ENCODE measurements around the gene OTOS.

OTOS gene

DNA sequence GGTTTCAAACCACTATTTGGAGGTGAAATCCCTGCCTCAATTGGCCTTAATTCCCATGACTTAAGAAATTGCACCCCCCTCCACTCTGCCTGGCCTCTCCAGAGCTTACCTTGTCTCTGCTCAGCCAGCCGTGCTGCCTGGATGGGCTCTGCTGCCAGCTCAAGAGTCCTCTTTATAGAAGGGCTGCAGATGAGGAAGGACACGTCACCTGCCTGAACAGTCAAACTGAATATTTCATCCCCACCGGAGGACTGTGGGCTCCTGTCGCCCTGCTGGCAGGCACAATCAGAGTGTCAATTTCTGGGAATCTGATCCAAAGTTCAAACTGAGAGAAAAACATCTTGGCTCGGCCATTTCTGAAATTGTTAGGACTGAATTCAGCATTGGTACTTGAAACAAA lies at the start of gene OTOS:
Gene OTOS, minus strand, starts transcription at position 148 of the 400 bp plus-strand sequence. CDS start 332 bp downstream, outside the sequence.
- DNase-seq = no peak

DNA sequence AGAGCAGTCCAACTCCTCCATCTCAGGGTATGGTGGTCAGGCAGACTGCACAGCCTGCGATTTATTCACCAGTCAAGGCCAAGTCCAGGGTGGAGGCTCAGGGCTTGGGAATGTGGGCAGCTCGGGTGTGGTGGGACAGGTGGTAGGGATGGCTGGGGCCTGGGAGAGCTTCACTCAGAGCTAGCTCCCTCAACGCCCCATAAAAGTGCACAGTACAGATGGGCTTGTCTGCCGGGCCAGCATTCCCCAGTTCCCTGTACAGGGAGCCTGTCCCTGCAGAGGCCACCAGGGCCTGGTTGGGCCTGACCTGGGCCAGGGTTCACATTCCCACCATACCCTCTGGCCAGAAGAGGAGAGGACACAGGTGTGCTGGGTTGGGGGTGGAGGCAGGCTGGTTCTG lies 49.2 kb upstream of the OTOS start:
- DNase-seq = no peak

DNA sequence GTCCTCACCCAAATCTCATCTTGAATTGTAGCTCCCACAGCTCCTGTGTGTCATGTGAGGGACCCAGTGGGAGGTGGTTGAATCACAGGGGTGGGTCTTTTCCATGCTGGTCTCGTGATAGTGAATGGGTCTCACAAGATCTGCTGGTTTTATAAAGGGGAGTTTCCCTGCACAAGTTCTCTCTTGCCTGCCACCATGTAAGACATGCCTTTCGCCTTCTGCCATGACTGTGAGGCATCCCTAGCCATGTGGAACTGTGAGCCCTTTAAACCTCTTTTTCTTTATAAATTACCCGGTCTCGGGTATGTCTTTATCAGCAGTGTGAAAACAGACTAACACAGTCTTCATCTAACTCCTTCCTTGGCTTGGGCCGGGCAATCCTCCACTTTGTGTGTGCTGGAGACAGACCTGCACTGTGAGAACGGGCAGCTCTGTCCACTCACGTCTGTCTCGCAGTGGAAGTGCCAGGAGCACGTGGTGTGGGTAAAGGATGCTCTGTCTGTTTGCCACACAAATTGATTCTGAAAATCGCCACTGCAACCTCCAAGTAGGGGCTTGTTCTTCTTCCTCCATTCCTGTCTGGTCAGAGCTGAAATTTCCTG lies 47.6 kb upstream of the OTOS start:
- DNase-seq = no peak

DNA sequence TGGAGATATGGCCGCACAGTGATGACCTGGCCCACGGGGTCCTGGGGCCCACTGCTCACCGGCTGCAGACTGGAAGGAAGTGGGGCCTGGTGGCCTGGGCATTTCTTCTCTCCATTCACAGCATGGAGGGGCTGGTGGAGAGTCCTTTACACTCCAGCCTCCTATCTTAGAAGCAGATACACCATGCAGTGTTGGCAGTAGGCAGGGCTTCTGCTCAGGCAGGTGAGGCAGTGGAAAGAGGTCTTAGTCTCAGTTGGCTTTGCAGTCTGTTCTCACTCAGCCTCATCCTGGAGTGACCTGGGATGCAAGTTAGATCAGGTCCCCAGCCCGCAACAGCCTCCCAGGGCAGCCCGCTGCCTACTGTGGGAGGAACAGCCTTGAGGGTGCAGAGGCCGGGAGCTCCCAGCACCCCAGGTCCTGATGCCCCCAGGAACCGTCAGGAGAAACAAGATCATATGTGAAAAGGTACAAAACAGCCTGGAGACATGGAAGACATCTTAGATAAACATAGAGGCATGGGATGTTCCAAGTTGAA lies 45.8 kb upstream of the OTOS start:
- DNase-seq = no peak

DNA sequence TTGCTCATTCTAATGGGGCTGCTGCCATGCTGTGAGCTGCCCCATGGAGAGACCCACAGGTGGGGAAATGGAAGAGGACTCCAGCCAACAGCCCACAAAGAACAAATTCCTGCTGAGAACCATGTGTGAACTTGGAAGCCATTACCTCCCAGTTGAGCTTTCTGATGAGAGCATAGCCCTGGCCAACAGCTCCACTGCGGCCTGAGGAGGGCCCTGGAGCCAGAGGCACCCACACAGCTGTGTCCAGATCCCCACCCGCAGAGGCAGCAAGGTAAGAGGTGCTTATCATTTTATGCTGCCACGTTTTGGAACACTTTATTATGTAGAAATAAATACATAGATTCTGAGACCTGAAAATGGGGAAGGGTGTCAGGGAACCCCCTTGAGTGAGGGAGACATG lies 44.2 kb upstream of the OTOS start:
- no peak for DNase-seq

DNA sequence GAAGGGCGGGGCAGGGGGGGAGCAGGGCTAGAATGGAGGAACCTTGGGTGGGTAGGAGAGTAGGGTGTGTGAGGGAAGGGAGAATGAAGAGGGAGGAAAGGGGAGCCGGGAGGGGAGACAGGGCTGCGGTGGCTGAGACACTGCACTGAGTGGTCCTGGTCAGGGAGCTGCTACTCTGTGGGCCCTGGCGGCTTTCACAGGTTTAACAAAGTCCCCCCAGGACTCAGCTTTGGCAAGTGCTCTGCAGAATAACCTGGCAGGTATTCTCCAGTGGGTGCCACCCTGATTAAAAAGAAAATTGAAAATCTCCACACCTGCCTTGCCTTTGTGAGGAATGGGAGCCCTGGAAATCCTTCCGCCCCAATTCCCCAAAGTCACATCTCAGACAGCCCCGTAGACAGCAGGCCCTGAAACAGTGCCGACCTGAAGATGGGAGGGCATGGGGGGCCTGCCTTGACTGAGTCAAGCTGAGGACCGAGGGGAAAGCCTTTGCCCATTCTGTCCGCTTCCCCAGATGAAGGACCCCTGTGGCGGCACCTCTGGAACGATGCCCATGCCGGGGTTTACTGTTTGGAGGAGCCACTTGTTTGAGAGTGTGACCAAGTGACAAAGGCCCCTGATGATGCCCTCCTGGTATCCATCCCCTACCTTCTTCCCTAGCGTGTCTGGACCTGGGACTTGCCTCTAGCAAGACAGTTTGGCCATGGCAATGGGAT lies 43.6 kb upstream of the OTOS start:
- DNase-seq = no peak

DNA sequence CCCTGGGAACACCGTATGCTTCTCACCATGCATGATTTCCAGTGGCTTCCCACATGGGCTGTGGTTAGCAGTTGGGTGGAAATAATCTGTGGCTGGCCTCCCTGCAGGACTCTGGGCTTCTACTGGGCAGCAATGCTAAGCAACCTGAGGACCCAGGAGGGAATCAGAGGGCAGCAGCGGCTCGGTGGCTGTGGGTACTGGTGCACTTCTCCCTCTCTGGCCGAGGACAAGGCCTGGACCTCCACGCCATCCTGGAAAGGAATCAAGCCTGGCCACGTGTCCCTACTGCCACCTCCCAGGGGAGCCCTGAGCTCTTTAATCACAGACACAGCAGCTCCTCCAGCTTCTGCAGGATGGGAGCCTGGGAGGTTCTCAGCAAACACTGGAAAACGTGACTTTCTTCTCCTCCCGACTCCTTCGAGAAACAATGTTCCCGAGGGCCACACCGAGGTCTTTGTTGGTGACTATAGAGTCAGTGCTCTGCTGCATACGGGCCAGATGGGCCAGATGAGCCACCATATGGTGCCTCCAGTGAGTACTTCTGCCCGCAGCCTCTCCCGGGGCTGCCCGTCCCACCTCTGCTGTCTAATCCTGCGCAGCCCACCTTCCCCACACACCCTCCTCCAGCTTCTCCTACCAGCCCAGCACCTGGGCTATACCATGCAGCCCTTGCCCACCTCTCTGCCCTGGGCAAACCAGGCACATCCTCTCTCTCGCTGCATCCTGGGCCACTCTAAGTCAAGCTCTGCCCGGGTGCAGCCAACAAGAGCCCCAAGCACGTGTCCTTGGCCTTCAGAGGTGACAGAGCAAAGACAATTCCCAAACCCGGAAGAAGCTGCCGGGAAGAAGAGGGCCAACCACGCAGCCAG lies 42.8 kb upstream of the OTOS start:
- no peak for DNase-seq

DNA sequence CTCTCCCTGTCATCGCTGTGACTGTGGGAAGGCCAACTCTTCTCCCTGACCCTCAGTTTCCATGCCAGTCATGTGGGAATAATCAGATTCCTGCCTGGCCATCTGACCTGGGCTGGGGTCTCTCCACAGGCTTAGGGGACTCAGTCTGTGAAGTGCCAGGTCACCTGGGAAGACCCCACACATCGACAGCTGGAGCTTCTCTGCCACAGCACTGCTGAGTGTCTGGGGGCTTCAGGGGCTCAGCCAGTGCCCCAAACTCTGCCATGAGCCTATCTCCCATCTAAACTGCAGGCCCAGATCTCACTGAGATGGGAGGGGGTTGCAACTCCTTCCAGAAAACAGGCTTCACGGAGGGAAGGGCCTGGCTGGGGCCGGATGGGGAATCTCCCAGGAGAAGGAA lies 42.0 kb upstream of the OTOS start:
- no peak for DNase-seq

DNA sequence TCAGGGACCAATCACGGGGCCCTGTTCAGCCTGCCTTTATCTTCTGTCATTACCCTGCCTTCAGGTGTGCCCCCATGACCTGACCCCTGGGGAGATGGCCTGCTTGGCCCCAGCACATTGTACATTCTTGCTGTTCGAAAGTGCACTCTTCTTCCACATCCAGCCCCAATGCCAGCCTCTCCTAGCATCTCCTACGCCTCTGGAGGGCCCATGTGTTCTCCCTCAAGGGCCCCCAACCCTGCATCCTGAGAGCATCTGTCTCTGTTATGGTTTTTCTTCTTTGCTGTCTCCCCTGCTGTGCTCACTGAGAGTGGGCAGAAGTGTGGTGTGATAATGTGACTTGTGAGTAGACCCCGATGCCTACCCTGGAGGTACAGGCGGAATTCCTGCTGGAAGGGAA lies 41.5 kb upstream of the OTOS start:
- DNase-seq = no peak

DNA sequence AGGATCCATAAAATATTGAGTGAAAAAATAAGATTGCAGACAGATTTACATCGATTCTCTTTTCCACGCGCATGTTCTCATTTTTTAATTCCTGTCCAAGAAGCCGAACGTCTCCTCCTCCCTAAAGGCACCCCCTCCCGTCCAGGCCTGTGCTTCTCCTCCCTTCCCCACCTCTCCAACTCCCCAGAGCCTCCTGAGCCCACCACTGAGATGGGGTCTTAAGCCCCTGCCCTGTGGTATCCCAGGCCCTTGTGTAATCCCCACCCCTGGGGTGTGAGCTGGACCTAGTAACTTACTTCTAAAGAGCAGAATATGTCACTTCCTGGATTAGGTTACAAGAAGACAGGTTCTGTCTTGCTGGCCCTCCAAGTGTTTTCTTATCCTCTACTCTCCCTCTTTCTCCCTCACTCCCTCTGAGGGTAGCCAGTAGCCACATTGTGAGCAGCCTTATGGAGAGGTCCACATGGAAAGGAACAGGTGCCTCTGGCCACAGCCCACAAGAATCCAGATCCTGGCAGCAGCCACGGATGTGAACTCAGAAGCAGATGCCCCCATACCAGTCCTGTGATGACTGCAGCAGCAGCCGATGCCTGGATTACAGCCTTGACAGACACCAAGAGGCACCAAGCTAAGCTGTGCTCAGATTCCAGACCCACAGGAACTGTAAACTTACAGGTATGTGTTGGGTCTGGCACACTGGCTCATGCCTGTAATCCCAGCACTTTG lies 39.6 kb upstream of the OTOS start:
- DNase-seq = no peak

DNA sequence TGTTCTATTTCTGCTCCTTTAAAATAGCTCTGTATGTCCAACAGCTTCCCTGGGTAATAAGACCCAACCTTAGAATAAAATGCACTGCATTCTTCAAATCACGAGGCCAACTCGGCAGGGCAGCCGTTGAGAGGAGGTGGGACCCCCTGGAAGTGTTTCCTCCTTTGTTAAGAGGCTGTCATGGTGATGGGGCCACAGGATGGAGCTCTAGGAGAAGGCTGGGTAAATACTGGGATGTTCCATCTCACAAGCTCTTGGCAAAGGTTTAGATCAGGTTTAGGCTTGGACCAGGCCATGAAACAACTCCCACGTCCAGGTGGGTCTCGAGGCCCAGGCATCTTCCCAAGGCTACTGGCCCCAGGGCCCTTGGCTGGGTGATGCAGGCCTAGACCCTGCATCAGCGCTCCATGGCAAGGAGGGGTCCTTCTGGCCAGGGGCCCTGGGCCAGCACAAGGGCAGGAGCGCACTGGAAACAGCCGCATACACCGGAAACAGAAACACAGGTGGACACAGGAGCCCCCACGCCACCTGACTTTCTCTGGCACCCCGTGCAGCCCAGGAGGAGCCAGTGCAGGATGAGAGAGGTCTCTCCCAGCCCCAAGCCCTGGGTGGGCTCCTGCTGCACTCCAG lies 38.8 kb upstream of the OTOS start:
- no peak for DNase-seq

DNA sequence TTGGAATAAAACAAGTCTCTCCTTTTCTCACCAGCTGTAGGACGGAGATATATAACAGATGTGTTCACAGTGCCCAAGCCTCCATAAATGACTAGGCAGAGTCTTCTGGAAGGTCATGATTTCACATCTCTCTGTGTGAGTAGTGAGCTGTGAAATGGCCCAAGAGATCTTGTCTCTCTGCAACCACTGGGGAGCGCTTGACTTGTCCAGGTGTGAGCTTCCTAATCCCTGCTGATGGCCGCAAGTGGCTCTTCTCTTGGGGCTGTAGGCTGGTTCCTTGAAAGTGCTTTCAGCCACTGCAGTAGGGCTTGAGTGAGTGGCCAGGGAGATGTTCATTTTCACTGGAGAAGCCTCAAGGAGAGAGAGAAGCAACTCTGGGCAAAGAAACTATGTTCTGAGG lies 38.1 kb upstream of the OTOS start:
- no peak for DNase-seq

DNA sequence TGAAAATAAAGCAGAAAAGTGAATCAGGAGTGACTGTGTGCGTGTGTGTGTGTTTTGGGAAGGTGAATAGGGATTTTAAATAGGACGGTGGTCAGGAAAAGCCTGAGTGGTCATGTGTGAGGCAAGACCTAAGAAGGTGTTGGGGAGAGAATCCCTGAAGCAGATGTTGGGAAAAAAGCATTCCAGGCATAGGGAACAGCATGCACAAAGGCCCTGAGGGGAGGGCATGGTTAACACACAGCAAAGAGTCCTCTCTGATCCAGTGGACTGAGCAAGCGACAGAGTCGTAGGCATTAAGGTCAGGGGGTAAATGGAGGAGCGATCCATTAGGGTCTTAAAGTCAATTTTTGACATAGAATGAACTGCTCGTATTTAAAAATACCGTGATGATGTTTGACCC lies 34.0 kb upstream of the OTOS start:
- DNase-seq = no peak

DNA sequence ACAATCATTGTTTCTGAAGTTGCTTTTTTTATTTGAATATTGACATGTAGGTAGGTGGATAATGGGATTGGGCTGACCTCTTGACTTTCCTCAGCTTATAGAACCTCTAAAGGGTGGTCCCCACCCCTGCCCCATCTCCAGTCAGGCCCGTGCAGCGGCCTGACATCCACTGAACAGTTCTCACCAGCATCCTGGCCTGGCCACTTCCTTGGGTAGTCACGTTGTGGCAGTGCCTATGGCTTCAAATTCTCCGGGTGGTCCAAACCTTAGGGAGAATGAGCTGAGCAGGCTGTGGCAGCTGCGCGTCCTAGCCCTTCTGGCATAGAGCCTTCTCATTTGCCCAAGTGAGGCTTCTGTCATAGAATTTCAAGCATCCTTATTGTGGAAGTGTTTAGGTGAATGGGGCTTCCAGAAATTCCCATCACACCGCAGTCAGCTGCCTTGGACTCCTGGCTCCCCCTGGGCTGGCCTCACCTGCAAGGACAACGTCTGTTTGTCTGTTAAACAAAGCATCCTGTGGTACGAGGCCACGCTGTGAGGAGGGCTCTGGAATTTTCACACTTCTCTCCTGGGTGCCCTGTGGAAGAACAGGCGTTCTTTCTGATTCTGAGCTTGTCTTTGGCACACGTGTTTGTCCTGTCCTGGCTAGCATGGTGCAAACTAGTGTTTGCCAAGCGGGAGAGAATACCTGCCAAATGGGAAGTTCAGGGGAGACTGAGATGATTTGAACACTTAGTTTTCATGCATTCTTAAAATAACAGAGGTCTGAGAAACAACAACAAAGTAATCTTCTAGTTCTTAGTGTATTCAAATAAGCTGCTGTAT lies 31.8 kb upstream of the OTOS start:
- no peak for DNase-seq

DNA sequence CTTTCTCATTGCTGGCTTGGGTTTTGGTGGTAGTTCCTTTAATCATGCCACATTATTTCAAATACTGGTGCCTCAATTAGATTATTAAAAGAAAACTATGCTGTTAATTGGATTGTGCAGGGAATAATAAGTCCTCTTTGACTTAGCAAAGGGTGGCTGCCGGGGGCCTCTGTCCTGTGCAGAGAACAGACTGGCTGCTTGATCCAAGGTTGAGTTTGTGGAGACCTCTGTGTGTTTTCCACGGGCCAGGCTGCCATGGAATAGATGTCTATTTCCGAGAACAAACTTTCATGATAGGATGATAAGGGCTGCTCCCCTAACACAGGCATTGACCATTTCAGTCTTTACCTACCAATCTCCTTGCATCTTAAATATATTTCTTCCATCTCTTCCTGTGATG lies 30.4 kb upstream of the OTOS start:
- DNase-seq = no peak

DNA sequence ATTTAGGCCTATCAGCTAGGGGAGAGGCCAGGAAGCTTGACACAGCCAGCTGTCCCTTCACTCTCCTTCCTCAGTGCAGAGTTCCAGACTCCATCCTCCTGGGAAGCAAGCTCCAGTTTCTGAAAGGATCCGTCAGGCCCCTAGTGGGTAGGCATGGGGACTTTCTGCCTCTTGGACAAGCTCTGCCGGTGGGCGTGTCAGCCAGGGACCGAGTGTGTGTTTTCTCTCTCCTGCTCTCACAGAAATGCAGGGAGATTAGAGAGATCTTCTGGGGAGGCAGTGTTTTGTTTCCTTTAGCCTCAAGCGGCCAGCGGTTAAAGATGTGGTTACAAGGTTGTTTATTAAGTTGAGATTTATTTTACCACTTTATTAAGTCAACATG lies 29.9 kb upstream of the OTOS start:
- DNase-seq = no peak

DNA sequence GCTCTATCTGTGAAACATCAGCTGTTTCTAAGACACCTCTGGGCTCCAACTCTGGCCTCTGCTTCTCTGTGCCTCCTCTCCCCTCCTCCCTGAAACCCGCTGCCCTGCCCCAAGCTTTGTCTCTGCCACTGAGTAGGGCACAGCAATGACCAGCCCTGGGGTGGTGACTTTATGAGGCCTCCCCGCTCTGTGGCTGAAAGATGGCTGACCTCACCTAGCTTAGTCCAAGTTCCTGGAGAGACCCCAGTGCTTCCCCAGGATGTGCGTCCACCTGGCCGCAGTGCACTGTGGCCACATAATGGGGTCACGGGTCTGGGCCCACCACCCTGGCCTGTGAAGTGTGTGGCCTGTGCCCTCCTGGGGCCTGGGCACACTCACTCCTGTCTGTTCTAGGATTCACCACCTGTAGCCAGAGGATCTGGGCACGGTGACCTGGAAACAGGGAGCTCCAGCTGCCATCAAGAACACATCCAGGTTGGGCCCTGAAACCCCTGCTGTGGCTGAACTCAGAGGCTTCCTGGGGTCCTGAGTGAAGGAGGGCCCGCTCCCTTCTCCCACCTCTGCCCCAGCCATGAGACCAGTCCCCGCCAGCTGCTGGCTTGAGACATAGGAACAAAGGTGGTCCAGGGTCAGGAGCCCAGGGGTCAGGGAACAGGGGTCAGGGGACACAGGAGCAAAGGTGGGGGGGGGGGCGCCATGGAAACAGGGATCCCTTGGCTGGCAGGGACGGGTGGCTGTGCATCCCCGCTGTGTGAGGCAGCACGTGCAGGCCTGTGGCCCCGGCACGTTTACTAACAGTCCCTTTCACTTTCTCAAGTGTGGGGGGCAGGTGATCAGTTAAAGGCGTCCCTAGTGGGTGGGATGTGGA lies 29.3 kb upstream of the OTOS start:
- DNase-seq = no peak

DNA sequence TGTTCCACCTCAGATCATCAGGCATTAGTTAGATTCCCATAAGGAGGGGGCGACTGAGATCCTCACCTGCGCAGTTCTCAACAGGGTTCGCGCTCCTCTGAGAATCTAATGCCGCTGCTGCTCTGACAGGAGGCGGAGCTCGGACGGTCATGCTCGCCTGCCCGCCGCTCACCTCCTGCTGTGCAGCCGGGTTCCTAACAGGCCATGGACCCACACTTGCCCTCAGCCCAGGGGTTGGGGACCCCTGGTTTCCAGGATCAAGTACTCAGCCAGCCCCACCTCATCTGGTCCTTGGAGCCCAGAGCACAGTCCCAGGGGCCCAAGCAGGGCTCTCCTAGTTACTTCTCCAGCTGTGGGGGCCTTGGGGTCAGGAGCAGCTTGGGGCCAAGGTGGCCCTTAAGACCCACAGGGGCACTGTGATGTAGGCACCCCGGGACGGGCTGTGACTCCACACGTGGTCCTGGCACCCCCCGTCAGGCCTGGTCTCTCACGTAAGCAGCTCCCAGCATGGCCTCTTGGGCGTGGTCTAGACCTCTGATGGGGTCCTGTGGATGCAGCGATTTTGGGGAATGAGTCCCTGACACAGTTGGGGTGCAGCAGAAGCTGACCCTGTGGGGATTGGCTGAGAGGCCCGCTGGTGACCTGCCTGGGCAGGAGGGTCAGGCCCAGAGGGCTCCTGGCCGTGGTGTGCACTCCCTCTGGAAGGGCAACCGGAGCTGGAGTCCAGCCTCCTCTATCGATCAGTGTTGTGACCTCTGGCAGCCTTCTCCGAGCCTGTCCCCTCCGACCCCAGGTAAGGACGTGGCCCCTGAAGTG lies 28.3 kb upstream of the OTOS start:
- no peak for DNase-seq

DNA sequence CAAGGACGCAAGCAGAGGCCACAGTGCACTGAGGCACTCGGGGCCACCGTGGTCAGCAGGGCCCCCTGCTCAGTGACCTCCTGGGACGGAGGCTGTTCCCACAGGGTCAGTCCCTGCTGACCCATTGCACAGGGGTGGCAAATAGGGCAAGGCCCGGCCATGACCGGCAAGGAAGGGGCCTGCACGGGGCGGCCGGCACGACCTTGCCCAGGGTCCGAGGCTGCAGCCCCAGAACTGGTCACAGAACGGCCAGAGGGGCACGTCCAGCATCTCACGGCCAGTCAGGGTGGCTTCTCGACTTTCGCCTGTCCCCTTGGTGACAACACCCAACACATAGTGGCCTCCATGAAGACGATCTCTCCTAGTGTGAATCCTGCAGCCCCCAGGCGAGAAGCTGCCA lies 27.6 kb upstream of the OTOS start:
- DNase-seq = no peak

DNA sequence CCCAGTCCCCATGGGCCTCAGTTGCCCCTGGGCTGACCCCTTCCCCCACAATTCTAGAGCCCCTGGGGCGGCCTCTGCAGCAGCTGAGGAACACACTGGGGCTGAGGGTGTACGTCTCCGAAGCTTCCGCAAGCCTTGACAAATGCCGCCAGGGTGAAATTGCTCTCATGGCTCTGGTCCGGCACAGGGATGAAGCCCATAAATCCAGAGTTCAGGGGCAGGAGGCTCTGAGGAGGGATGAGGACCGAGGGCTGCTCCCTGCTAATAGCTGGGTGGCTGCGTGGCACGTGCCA lies 27.1 kb upstream of the OTOS start:
- no peak for DNase-seq

All from activated CD4-positive, alpha-beta T cell treated with anti-CD3 and anti-CD28 coated beads, Interleukin-2, amount 50 U/mL, for 4 hours (primary cell).